Fibroblast of lung (primary cell): Measurements from ENCODE around the gene MEIS2.

Experiments
- EZH2 ChIP-seq: IDR thresholded peaks from 2 replicates; pipeline ENCODE4 v1.5.1; 2012; ENCODE audit warnings: low read length, control low read depth, mild to moderate bottlenecking; ENCODE audit errors: missing control alignments
- TF ChIP-seq, protein P1 (sequence below), 2 donors: IDR thresholded peaks in 1 of 2; conservative IDR thresholded peaks in 1 of 2; 1 replicate in 1 of 2; 2 replicates in 1 of 2; pipeline ENCODE4 v1.5.1; 2011 to 2012; ENCODE audit warnings: low read length in 2 of 2, control low read depth in 1 of 2, inconsistent platforms in 1 of 2, low read depth in 1 of 2, mild to moderate bottlenecking in 1 of 2

DNA sequence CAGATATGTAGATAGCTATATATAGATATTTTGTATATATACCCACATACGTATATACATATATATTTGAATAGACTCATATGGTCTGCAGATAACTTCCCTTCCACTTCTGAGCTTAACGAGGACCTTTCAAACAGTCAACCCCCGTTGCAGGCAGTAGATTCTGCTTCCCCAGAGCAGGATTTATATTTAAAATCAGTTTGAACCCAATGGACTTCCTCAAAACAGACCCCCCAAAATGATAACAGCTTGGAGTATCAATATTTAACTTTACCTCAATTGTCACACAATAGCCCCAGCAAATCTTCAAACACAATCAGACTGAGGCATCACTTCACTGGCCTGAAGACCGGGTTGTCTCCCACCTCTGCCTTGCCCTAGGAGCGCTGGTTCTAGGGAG lies 218.3 kb downstream of the MEIS2 start:
- TF ChIP-seq, protein P1, sequence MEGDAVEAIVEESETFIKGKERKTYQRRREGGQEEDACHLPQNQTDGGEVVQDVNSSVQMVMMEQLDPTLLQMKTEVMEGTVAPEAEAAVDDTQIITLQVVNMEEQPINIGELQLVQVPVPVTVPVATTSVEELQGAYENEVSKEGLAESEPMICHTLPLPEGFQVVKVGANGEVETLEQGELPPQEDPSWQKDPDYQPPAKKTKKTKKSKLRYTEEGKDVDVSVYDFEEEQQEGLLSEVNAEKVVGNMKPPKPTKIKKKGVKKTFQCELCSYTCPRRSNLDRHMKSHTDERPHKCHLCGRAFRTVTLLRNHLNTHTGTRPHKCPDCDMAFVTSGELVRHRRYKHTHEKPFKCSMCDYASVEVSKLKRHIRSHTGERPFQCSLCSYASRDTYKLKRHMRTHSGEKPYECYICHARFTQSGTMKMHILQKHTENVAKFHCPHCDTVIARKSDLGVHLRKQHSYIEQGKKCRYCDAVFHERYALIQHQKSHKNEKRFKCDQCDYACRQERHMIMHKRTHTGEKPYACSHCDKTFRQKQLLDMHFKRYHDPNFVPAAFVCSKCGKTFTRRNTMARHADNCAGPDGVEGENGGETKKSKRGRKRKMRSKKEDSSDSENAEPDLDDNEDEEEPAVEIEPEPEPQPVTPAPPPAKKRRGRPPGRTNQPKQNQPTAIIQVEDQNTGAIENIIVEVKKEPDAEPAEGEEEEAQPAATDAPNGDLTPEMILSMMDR (conservative IDR thresholded peaks at IDR 0.05 in 1 of 2, IDR thresholded peaks at IDR 0.05 in 1 of 2; ENCODE audit: low read depth in 1 of 2, low read length in 2 of 2) = no peak
- TF ChIP-seq EZH2 = no peak
